ENCODE data around the gene MT1E. TPM values are rescaled to one million over a fixed set of nuclear protein-coding genes. Genes with fewer than 3 reads are reported as not detected.
A peak's percentile ranks its signal among the peaks of the same experiment; 100 is the strongest.
"Not testable (repeated sequence)": the region's sequence is repeated elsewhere in the genome, so short reads cannot be mapped to it uniquely, and the experiment has no call there.

The MT1E gene
- total RNA-seq, 2 experiments from 2014 or later: 22.1 to 23.3 TPM

DNA sequence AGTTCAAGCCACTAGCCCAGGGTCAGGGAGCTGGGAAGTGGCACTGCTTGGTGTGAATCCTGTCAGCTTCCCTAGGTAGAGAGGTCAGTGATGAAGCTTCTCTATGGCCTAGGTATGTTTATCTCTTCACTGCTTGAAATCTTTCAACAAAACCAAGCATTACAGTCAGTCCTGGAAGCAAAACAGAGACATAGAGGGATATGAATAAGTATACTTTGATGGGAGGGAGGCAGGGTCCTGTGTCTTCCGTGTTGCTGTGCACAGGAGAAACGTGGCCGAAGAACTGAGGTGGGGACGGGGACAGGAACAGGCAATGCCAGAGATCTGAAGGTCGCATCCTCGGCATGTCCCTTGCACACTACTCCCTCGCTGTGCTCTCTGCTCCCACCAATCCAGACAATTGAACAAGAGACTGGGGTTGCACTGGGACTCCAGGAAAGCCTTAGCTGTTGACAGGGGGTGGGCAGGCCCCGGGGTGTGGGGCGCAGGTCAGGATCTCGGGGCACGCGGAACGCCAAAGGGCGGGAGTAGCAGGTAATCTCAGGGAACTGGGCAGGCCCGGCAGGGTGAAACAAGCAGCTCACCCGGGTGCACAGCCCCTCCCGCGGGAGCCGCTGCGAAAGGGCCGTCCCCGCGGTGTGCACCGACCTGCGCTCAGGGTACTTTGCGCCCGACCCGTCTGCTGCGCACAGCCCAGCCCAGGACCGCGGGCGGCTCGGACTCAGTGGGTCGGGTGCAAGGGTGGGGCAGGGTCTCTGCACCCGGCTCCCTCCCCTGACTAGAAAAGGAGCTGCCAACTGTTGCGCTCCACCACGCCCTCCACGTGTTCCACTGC, 43.6 kb downstream of the MT1E start, which contains the start of gene MT1H:
TSS of gene MT1H (plus strand) at position 810 of the 835 bp plus-strand sequence. CDS start 71 bp downstream, outside the sequence.
- DNase-seq: peak; percentile 38
- CTCF ChIA-PET: interaction anchor here (0.8 to 1.3 kb wide), 3 partner anchors 33 to 93 kb away, joined by 3 to 5 read pairs (median 3); no protein-coding TSS in a partner anchor
- intact Hi-C loops (cut with micrococcal nuclease): no loop called here

DNA sequence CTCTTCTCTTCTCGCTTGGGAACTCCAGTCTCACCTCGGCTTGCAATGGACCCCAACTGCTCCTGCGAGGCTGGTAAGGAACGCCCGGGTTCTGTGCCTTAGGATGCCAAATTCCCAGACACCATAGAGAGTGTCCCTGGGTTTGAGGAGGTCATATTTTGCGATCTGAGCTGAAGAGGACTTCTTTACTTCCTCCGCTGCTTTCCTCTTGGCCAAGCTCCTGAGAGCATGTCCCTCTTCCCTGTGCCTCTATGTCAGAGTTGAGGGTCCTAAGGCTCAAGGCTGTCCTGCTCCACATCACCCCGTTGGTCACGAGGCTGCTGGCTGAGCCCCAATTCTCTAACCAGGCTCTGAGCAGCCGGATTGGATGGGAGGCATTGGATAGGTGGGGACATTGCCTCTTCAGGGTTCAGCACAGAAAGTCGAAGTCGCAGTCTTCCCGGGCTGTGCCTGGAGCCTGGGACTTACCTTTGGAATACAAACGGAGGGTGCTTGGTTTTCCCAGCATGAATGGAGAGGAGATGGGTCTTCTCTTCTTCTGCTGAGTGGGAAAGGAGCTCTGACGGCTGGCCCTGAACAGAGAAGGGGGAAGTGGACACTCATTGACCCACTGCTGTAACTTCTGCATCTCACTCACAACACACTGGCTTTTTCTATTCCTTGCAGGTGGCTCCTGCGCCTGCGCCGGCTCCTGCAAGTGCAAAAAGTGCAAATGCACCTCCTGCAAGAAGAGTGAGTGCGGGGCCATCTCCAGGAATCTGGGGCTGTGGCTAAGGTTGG, 44.4 kb downstream of the MT1E start:
- Mint-ChIP-seq H3K27ac (no peak overlapping the region), H3K36me3 (ENCODE audit: low read depth) (peaks cover 2% of the 10 kb centered on the region), H3K27me3 (peaks cover 59% of the 10 kb centered on the region), H3K9me3 (no peaks in the 10 kb centered on the region), H3K4me3 (no peak overlapping the region), H3K4me1 (ENCODE audit: low read depth) (peaks cover 21% of the 10 kb centered on the region)
- DNase-seq (no peak), ATAC-seq (no peak)
- intact Hi-C loops (cut with micrococcal nuclease): no loop called here
- POLR2A ChIA-PET: interaction anchor here (0.8 to 3.8 kb wide), 3 partner anchors 13 to 63 kb away, joined by 3 to 13 read pairs (median 4); no protein-coding TSS in a partner anchor
- TF ChIP-seq, protein P1, sequence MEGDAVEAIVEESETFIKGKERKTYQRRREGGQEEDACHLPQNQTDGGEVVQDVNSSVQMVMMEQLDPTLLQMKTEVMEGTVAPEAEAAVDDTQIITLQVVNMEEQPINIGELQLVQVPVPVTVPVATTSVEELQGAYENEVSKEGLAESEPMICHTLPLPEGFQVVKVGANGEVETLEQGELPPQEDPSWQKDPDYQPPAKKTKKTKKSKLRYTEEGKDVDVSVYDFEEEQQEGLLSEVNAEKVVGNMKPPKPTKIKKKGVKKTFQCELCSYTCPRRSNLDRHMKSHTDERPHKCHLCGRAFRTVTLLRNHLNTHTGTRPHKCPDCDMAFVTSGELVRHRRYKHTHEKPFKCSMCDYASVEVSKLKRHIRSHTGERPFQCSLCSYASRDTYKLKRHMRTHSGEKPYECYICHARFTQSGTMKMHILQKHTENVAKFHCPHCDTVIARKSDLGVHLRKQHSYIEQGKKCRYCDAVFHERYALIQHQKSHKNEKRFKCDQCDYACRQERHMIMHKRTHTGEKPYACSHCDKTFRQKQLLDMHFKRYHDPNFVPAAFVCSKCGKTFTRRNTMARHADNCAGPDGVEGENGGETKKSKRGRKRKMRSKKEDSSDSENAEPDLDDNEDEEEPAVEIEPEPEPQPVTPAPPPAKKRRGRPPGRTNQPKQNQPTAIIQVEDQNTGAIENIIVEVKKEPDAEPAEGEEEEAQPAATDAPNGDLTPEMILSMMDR (IDR thresholded peaks at IDR 0.05): no peak
- CTCF ChIA-PET: interaction anchor here (0.8 to 1.3 kb wide), 2 partner anchors 32 to 69 kb away, joined by 3 to 5 read pairs; no protein-coding TSS in a partner anchor

More for the DNA sequence above, 43.6 kb downstream of the MT1E start, which contains the start of gene MT1H:
- peak within 1 kb of the TSS; percentile 65 for H3K4me3 Mint-ChIP-seq
- H3K9me3 Mint-ChIP-seq: no peaks in the 10 kb centered on the region
- POLR2A ChIA-PET: interaction anchor here (0.8 to 3.8 kb wide), 4 partner anchors 8 to 62 kb away, joined by 3 to 13 read pairs (median 8); partner anchors contain the start of gene MT1X
- H3K36me3 Mint-ChIP-seq (ENCODE audit: low read depth): peaks cover 2% of the 10 kb centered on the region
- no peak within 1 kb of the TSS for H3K27ac Mint-ChIP-seq
- TF ChIP-seq, protein P1 (IDR thresholded peaks at IDR 0.05): no peak
- peaks cover 19% of the 10 kb centered on the region for H3K4me1 Mint-ChIP-seq (ENCODE audit: low read depth)
- peaks cover 63% of the 10 kb centered on the region for H3K27me3 Mint-ChIP-seq
- peak; percentile 37 for ATAC-seq

DNA sequence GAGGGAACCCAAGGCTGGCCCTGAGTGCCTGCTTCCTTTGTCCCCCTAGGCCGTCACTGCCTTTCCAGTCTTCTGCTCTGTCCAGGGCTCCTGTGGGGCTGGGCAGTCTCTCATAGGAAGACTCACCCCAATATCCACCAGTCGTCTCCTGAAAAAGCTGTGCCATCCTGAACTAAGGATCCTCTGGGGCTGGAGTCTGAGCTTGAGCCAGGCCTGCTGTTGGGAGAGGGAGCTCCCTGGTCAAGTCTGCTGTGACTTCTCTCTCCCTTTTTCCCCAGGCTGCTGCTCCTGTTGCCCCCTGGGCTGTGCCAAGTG, 45.0 kb downstream of the MT1E start:
- Mint-ChIP-seq H3K27me3 (peaks cover 58% of the 10 kb centered on the region), H3K36me3 (ENCODE audit: low read depth) (peaks cover 2% of the 10 kb centered on the region), H3K27ac (no peak overlapping the region), H3K4me3 (no peak overlapping the region), H3K4me1 (ENCODE audit: low read depth) (peaks cover 27% of the 10 kb centered on the region), H3K9me3 (no peaks in the 10 kb centered on the region)
- CTCF ChIA-PET: interaction anchor here (1.6 kb wide), 1 partner anchor 32 kb away, joined by 5 read pairs; no protein-coding TSS in a partner anchor
- TF ChIP-seq, protein P1 (IDR thresholded peaks at IDR 0.05): no peak
- POLR2A ChIA-PET: interaction anchor here (1.0 kb wide), 1 partner anchor 13 kb away, joined by 4 read pairs; no protein-coding TSS in a partner anchor
- intact Hi-C loops (cut with micrococcal nuclease): no loop called here
- ATAC-seq (no peak), DNase-seq (no peak)

DNA sequence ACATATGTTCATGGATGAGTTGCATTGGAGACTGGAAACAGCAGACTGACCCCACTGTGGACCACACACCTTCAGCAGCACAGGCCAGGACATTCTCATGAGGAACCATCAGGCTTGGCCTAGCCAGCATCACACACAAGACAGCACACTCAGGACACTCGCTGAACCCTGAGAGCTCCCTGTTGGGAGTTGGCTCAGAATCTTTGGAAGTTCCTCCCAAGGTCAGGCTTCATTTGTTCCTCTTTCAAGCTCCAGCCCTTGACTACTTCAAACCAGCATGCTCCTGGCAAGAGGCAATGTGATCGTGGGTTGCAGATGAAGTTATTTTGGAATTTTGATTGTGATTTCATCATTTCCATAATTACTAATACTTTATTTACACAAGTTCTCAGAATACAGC, 46.1 kb downstream of the MT1E start:
- intact Hi-C loops (cut with micrococcal nuclease); H3K4me3 Mint-ChIP-seq; ATAC-seq; POLR2A ChIA-PET; H3K36me3 Mint-ChIP-seq (ENCODE audit: low read depth); H3K9me3 Mint-ChIP-seq; DNase-seq; H3K27ac Mint-ChIP-seq: not testable (repeated sequence)
- Mint-ChIP-seq H3K4me1 (ENCODE audit: low read depth) (peaks cover 36% of the 10 kb centered on the region), H3K27me3 (peaks cover 51% of the 10 kb centered on the region)
- CTCF ChIA-PET: interaction anchor here (1.3 to 1.6 kb wide), 2 partner anchors 30 to 71 kb away, joined by 3 to 5 read pairs; no protein-coding TSS in a partner anchor

DNA sequence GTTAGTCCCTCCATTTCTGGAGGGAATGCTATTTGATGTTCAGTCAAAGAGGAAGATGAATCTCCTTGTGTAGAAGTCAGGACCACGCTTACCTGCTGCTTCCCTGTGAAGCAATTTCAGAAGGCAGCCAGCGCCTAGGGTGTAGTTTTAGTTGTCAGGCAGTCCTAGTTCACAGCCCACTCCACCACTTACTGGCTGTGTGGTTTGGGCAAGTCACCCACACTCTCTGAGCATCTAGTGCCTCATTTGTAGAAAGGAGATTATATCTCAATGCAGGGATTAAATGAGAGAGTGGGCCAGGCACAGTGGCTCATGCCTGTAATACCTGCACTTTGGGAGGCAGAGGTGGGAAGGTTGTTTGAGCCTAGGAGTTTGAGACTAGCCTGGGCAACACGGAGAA, 46.6 kb downstream of the MT1E start:
- intact Hi-C loops (cut with micrococcal nuclease); DNase-seq; H3K27ac Mint-ChIP-seq; H3K4me3 Mint-ChIP-seq; POLR2A ChIA-PET; H3K9me3 Mint-ChIP-seq; ATAC-seq; H3K36me3 Mint-ChIP-seq (ENCODE audit: low read depth): not testable (repeated sequence)
- Mint-ChIP-seq H3K4me1 (ENCODE audit: low read depth) (peaks cover 36% of the 10 kb centered on the region), H3K27me3 (peaks cover 48% of the 10 kb centered on the region)
- CTCF ChIA-PET: interaction anchor here (1.3 to 2.3 kb wide), 6 partner anchors 11 to 72 kb away, joined by 3 to 15 read pairs (median 6); partner anchors contain the start of gene MT1X
